Glomerular visceral epithelial cell (primary cell): ENCODE data around the gene ZNF771.
"Not testable (repeated sequence)": the region's sequence is repeated elsewhere in the genome, so short reads cannot be mapped to it uniquely, and the experiment has no call there.

Experiments used
- DNase-seq: peaks from one replicate; pipeline ENCODE4 v3.0.0-alpha.2; 2016; ENCODE audit errors: extremely low spot score

Gene ZNF771

DNA sequence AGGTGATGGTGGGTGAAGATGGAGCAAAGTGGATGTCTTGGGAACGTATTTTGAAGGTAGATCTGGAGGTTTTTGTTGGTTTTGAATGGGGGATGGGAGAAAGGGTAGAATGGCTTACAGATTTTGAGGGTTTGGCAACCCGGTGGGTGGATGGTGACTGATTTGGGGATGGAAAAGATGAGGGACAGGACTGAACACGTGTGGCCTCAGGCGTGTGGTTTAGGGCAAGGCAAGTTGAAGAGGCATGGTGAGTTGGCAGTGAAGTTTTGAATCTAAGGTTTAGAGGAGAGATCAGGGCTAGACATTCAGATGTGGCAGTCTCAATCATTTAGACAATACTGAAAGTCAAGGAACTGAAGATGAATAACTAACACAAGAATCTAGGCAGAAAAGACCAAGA is 27.4 kb downstream of the ZNF771 start:
- no peak for DNase-seq

DNA sequence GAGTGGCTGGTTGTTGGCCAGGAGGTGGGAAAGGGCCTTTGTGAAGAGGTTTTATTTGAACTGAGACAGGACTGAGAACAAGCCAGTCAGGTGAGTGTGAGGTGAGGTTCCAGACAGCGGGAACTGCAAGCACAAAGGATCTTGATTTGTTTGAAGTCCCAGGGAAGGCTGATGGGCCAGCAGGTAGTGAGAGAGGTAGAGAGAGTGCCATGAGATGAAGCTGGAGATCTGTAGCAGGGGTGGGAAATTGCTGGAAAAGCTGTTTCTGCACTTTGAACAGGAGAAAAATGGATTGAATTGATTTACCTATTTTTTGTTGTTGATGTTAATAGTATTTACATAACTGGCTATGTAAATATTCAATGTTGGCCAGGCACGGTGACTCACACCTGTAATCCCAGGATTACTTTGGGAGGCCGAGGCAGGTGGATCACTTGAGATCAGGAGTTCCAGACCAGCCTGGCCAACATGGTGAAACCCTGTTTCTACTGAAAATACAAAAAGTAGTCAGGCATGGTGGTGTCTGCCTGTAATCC is 30.2 kb downstream of the ZNF771 start:
- no peak for DNase-seq

GRCh38 chr16:30438835-30439234 is 31.4 kb downstream of the ZNF771 start:
- no peak for DNase-seq

- DNase-seq = no peak
Observed at GRCh38 chr16:30439720-30440348, 32.4 kb downstream of the ZNF771 start.

- DNase-seq = no peak
Observed at GRCh38 chr16:30443631-30444030, 36.2 kb downstream of the ZNF771 start.

- no peak for DNase-seq
Observed at GRCh38 chr16:30444231-30445148, 37.1 kb downstream of the ZNF771 start.

GRCh38 chr16:30445149-30445407 is 37.7 kb downstream of the ZNF771 start:
- DNase-seq = no peak

GRCh38 chr16:30445408-30446202 is 38.2 kb downstream of the ZNF771 start, which contains the start of gene SEPHS2:
Gene SEPHS2, minus strand, starts transcription at chr16:30445874. Its CDS starts 147 bp downstream, at chr16:30445727.
- peak; percentile 96 for DNase-seq

DNA sequence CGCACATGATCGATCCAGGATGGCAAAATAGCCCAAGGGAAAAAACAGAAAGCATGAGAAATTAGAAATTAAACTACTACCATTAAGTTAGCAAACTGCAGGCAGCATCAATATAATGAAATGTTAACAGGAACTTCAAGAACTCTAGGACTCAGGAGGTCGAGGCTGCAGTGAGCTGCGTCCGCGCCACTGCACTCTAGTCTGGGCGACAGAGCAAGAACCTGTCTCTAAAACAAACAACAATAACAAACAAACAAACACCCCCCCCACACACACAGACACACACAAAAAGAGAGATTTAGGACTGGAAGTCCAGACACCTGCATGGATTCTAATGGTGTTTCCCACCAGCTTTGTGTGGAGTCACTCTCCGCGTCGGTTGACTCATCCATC is 38.8 kb downstream of the ZNF771 start:
- no peak for DNase-seq

- no peak for DNase-seq
Observed at GRCh38 chr16:30447512-30448226, 40.3 kb downstream of the ZNF771 start.

DNA sequence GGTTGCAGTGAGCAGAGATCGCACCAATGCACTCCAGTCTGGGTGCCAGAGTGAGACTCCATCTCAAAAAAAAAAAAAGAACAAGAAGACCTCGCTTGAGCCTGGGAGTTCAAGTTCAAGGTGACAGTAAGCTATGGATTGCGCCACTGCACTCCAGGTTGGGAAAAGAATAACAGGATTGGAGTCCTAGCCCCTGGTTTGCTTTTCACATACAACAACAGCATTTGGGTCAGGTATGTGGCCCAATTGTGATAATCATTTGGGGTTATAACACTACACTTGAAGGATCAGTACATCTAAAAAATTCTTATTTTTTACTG is 41.7 kb downstream of the ZNF771 start:
- DNase-seq = no peak

- DNase-seq = not testable (repeated sequence)
Observed at GRCh38 chr16:30452709-30453580, 45.5 kb downstream of the ZNF771 start.

DNA sequence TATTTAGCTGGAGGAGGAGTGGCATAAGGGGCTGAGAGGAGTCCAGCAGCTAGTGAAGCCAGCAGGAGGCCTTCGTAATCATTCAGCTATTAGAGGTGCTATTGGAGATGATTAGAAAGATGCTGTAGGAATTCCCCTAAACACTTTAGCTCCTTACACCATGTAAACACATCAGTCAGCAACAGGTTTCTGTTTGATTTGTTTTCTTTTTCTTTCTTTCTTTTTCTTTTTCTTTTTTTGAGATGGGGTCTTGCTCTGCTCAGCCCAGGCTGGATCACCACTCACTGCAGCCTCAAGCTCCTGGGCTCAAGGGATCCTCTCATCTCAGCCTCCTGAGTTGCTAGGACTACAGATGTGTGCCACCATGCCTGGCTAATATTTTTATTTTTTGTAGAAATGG is 48.9 kb downstream of the ZNF771 start:
- no peak for DNase-seq

- no peak for DNase-seq
Observed at GRCh38 chr16:30457256-30457655, 49.9 kb downstream of the ZNF771 start.

- DNase-seq = no peak
Observed at GRCh38 chr16:30457743-30458560, 50.5 kb downstream of the ZNF771 start.

DNA sequence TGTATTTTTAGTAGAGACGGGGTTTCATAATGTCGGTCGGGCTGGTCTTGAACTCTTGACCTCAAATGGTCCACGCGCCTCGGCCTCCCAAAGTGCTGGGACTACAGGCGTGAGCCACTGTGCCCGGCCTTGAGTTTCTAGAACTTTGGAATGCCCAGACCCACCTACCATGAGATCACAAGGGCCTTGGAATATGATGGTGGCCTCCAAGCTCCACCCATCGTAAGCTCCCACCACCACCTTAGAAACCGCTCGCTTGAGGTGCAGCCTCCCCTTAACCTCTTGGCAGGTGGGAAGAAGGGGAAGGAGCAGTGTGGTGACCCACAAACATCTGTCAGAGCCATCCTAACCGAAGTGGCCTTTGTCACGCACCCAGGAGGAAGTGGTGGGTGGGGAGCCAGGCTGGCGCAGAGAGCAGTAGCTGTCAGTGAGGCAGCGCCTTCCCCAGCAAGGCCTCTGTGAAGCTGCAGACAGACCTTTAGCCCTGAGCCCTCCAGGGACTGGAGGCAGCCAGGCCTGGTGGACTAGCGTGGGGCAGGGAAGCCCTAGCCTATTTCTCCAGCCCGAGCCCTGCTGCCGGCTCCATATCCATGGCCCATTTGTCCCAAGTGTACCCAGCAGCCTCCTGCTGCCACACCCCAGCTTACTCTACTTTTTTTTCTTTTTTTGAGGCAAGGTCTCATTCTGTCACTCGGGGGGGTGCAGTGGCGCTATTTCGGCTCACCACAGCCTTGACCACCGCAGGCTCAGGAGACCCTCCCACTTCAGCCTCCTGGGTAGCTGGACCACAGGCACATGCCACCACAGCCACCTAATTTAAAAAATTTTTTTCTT is 51.4 kb downstream of the ZNF771 start:
- no peak for DNase-seq

DNA sequence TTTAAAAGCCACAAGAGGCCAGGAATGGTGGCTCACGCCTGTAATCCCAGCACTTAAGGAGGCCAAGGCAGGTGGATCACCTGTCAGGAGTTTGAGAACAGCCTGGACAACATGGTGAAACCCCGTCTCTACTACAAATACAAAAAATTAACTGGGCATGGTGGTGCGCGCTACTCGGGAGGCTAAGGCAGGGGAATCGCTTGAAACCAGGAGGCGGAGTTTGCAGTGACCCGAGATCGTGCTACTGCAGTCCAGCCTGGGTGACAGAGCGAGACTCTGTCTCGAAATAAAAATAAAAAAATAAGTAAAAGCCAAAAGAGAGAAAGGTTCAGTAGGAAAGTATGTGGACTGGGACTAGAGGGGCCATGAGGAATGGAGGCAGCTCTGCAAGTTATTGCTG is 52.0 kb downstream of the ZNF771 start:
- no peak for DNase-seq

- DNase-seq = not testable (repeated sequence)
Observed at GRCh38 chr16:30461426-30461825, 54.0 kb downstream of the ZNF771 start.

- DNase-seq = no peak
Observed at GRCh38 chr16:30464078-30464477, 56.7 kb downstream of the ZNF771 start.
